Measurements from ENCODE around the gene PPP1R12B. TPM values are rescaled to one million over a fixed set of nuclear protein-coding genes. Genes with fewer than 3 reads are reported as not detected.
"Not testable (repeated sequence)": the region's sequence is repeated elsewhere in the genome, so short reads cannot be mapped to it uniquely, and the experiment has no call there.

PPP1R12B gene
- total RNA-seq, 1 experiment from 2014 or later, result 13.1 TPM

- ATAC-seq (no peak), DNase-seq (ENCODE audit: low read depth, low spot score) (no peak)
- no peaks in the 10 kb centered on the region for H3K27me3 ChIP-seq (ENCODE audit: control insufficient read depth, insufficient read depth, low read length)
- BruUV-seq (replicated peaks), result no TSS peak
- H3K27ac ChIP-seq (ENCODE audit: low read length), result no peak overlapping the region
- H3K9me3 ChIP-seq (ENCODE audit: control insufficient read depth, insufficient read depth, low read depth, low read length), result no peaks in the 10 kb centered on the region
- intact Hi-C loops (cut with micrococcal nuclease; ENCODE audit: unreplicated experiment) (no loop called here), in situ Hi-C loops (cut with HindIII; ENCODE audit: low pct_unique_long_range_greater_than_20kb, low sequenced_read_pairs) (no loop called here)
- no peak overlapping the region for H3K4me3 ChIP-seq (ENCODE audit: low read depth in 2 of 2, low read length in 2 of 2)
- TF ChIP-seq SIN3A (IDR thresholded peaks at IDR 0.05; ENCODE audit: borderline replicate concordance, insufficient read depth, low read depth, low read length) (no peak), REST (IDR thresholded peaks at IDR 0.05; ENCODE audit: insufficient read depth in 1 of 2, low read depth in 2 of 2, low read length in 1 of 2) (no peak), POLR2AphosphoS5 (IDR thresholded peaks at IDR 0.05; ENCODE audit: low read depth, low read length) (no peak), CTCF (IDR thresholded peaks at IDR 0.05) (no peak), TCF7L2 (IDR thresholded peaks at IDR 0.05; ENCODE audit: low read depth, low read length) (no peak)
- H3K36me3 ChIP-seq (ENCODE audit: control insufficient read depth, insufficient read depth, low read length), result no peaks in the 10 kb centered on the region
- H3K4me1 ChIP-seq (ENCODE audit: control insufficient read depth, insufficient read depth, low read length), result no peaks in the 10 kb centered on the region
- POLR2A ChIA-PET, result no interaction called here
- CTCF ChIA-PET, result no interaction called here
Observed at GRCh38 chr1:202540014-202540413, 191.5 kb downstream of the PPP1R12B start.

- POLR2A ChIA-PET, result no interaction called here
- DNase-seq (ENCODE audit: low read depth, low spot score) (no peak), ATAC-seq (no peak)
- no TSS peak for BruUV-seq (replicated peaks)
- Histone ChIP-seq H3K27ac (ENCODE audit: low read length) (no peak overlapping the region), H3K9me3 (ENCODE audit: control insufficient read depth, insufficient read depth, low read depth, low read length) (no peaks in the 10 kb centered on the region), H3K4me3 (ENCODE audit: low read depth in 2 of 2, low read length in 2 of 2) (no peak overlapping the region), H3K36me3 (ENCODE audit: control insufficient read depth, insufficient read depth, low read length) (no peaks in the 10 kb centered on the region), H3K27me3 (ENCODE audit: control insufficient read depth, insufficient read depth, low read length) (no peaks in the 10 kb centered on the region), H3K4me1 (ENCODE audit: control insufficient read depth, insufficient read depth, low read length) (no peaks in the 10 kb centered on the region)
- intact Hi-C loops (cut with micrococcal nuclease; ENCODE audit: unreplicated experiment) (no loop called here), in situ Hi-C loops (cut with HindIII; ENCODE audit: low pct_unique_long_range_greater_than_20kb, low sequenced_read_pairs) (no loop called here)
- TF ChIP-seq SIN3A (IDR thresholded peaks at IDR 0.05; ENCODE audit: borderline replicate concordance, insufficient read depth, low read depth, low read length), result no peak
- CTCF ChIA-PET, result no interaction called here
Observed at GRCh38 chr1:202540448-202540847, 191.9 kb downstream of the PPP1R12B start.

- BruUV-seq (replicated peaks); H3K4me1 ChIP-seq (ENCODE audit: control insufficient read depth, insufficient read depth, low read length); in situ Hi-C loops (cut with HindIII; ENCODE audit: low pct_unique_long_range_greater_than_20kb, low sequenced_read_pairs); intact Hi-C loops (cut with micrococcal nuclease; ENCODE audit: unreplicated experiment); H3K36me3 ChIP-seq (ENCODE audit: control insufficient read depth, insufficient read depth, low read length); H3K4me3 ChIP-seq (ENCODE audit: low read depth in 2 of 2, low read length in 2 of 2); ATAC-seq; H3K9me3 ChIP-seq (ENCODE audit: control insufficient read depth, insufficient read depth, low read depth, low read length); H3K27me3 ChIP-seq (ENCODE audit: control insufficient read depth, insufficient read depth, low read length); CTCF ChIA-PET; DNase-seq (ENCODE audit: low read depth, low spot score); H3K27ac ChIP-seq (ENCODE audit: low read length): not testable (repeated sequence)
- POLR2A ChIA-PET, result interaction anchor here (0.6 kb wide), 1 partner anchor 8 kb away, joined by 9 read pairs; no protein-coding TSS in a partner anchor
Observed at GRCh38 chr1:202540858-202541257, 192.4 kb downstream of the PPP1R12B start.

GRCh38 chr1:202542415-202542814 is 193.9 kb downstream of the PPP1R12B start:
- H3K4me1 ChIP-seq (ENCODE audit: control insufficient read depth, insufficient read depth, low read length); CTCF ChIA-PET; POLR2A ChIA-PET; H3K27me3 ChIP-seq (ENCODE audit: control insufficient read depth, insufficient read depth, low read length); BruUV-seq (replicated peaks); in situ Hi-C loops (cut with HindIII; ENCODE audit: low pct_unique_long_range_greater_than_20kb, low sequenced_read_pairs); H3K9me3 ChIP-seq (ENCODE audit: control insufficient read depth, insufficient read depth, low read depth, low read length); ATAC-seq; DNase-seq (ENCODE audit: low read depth, low spot score); intact Hi-C loops (cut with micrococcal nuclease; ENCODE audit: unreplicated experiment); H3K27ac ChIP-seq (ENCODE audit: low read length); H3K4me3 ChIP-seq (ENCODE audit: low read depth in 2 of 2, low read length in 2 of 2); H3K36me3 ChIP-seq (ENCODE audit: control insufficient read depth, insufficient read depth, low read length): not testable (repeated sequence)

GRCh38 chr1:202543537-202543936 is 195.0 kb downstream of the PPP1R12B start:
- ATAC-seq; H3K27ac ChIP-seq (ENCODE audit: low read length); CTCF ChIA-PET; BruUV-seq (replicated peaks); POLR2A ChIA-PET; intact Hi-C loops (cut with micrococcal nuclease; ENCODE audit: unreplicated experiment); H3K4me3 ChIP-seq (ENCODE audit: low read depth in 2 of 2, low read length in 2 of 2); H3K36me3 ChIP-seq (ENCODE audit: control insufficient read depth, insufficient read depth, low read length); DNase-seq (ENCODE audit: low read depth, low spot score); H3K4me1 ChIP-seq (ENCODE audit: control insufficient read depth, insufficient read depth, low read length); H3K9me3 ChIP-seq (ENCODE audit: control insufficient read depth, insufficient read depth, low read depth, low read length); H3K27me3 ChIP-seq (ENCODE audit: control insufficient read depth, insufficient read depth, low read length); in situ Hi-C loops (cut with HindIII; ENCODE audit: low pct_unique_long_range_greater_than_20kb, low sequenced_read_pairs): not testable (repeated sequence)

Data from Panc1 (cell line).